ENCODE data around the gene TAMM41.

TAMM41 gene

GRCh38 chr3:11819146-11819689 lies 27.5 kb downstream of the TAMM41 start:
- H3K9me3 Mint-ChIP-seq = no peaks in the 10 kb centered on the region
- H3K4me1 Mint-ChIP-seq = peaks cover 61% of the 10 kb centered on the region
- TF ChIP-seq CTCF (IDR thresholded peaks at IDR 0.05) = no peak
- peak overlapping the region; percentile 91 for H3K27ac Mint-ChIP-seq
- no peak overlapping the region for H3K4me3 Mint-ChIP-seq
- H3K36me3 Mint-ChIP-seq (ENCODE audit: low read depth) = peaks cover 58% of the 10 kb centered on the region
- H3K27me3 Mint-ChIP-seq (ENCODE audit: low read depth, poor library complexity) = no peaks in the 10 kb centered on the region
- DNase-seq = no peak

- Mint-ChIP-seq H3K36me3 (ENCODE audit: low read depth) (peaks cover 59% of the 10 kb centered on the region), H3K27me3 (ENCODE audit: low read depth, poor library complexity) (no peaks in the 10 kb centered on the region), H3K9me3 (no peaks in the 10 kb centered on the region), H3K4me1 (peaks cover 67% of the 10 kb centered on the region), H3K4me3 (no peak overlapping the region), H3K27ac (peak overlapping the region; percentile 91)
- DNase-seq = peak; percentile 13
- TF ChIP-seq CTCF (IDR thresholded peaks at IDR 0.05) = no peak
Observed at GRCh38 chr3:11818033-11818432, 28.7 kb downstream of the TAMM41 start.

- Mint-ChIP-seq H3K4me1 (peaks cover 67% of the 10 kb centered on the region), H3K27me3 (ENCODE audit: low read depth, poor library complexity) (no peaks in the 10 kb centered on the region), H3K27ac (peak overlapping the region; percentile 93), H3K4me3 (peak overlapping the region; percentile 50), H3K36me3 (ENCODE audit: low read depth) (peaks cover 56% of the 10 kb centered on the region), H3K9me3 (no peaks in the 10 kb centered on the region)
- peak; percentile 22 for DNase-seq
- TF ChIP-seq CTCF (IDR thresholded peaks at IDR 0.05) = no peak
Observed at GRCh38 chr3:11815111-11815510, 31.6 kb downstream of the TAMM41 start.

DNA sequence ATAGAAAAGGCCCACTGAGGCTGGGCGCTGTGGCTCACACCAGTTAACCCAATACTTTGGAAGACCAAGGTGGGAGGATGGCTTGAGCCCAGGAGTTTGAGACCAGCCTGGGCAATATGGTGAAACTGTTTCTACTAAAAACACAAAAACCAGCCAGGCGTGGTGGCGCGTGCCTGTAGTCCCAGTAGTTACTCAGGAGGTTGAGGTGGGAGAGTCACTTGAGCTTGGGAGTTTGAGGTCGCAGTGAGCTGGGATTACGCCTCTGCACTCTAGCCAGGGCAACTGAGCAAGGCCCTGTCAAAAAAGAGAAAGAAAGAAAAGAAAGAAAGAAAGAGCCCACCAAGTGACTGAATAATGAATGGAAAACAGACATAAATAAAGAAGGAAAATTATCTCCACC lies 32.0 kb downstream of the TAMM41 start:
- Mint-ChIP-seq H3K27ac (peak overlapping the region; percentile 93), H3K27me3 (ENCODE audit: low read depth, poor library complexity) (no peaks in the 10 kb centered on the region), H3K4me1 (peaks cover 65% of the 10 kb centered on the region), H3K4me3 (peak overlapping the region; percentile 51), H3K9me3 (no peaks in the 10 kb centered on the region), H3K36me3 (ENCODE audit: low read depth) (peaks cover 55% of the 10 kb centered on the region)
- peak; percentile 18 for DNase-seq
- no peak for TF ChIP-seq CTCF (IDR thresholded peaks at IDR 0.05)

- no peaks in the 10 kb centered on the region for H3K27me3 Mint-ChIP-seq (ENCODE audit: low read depth, poor library complexity)
- peaks cover 70% of the 10 kb centered on the region for H3K36me3 Mint-ChIP-seq (ENCODE audit: low read depth)
- no peak for TF ChIP-seq CTCF (IDR thresholded peaks at IDR 0.05)
- peak overlapping the region; percentile 64 for H3K27ac Mint-ChIP-seq
- no peak for DNase-seq
- no peak overlapping the region for H3K4me3 Mint-ChIP-seq
- peaks cover 49% of the 10 kb centered on the region for H3K4me1 Mint-ChIP-seq
- no peaks in the 10 kb centered on the region for H3K9me3 Mint-ChIP-seq
Observed at GRCh38 chr3:11810276-11810675, 36.4 kb downstream of the TAMM41 start.

DNA sequence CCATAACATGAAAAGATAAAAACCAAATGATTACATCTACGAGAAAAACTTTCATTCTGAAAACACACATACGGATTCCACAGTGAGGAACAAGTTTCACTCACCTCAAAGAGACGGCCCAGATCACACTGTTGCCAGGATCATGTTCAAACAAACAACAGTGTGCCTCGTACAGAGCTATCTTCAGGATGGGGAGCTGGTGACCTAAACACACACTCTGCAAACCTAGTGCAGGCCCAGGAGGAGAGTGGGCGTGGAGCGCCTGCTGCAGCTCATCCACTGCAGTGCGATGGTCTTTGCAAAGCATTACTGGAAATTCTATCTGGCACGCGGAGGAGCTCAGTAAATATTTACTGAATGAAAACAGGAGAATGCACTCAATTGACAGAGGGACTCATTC lies 38.5 kb downstream of the TAMM41 start:
- peaks cover 73% of the 10 kb centered on the region for H3K36me3 Mint-ChIP-seq (ENCODE audit: low read depth)
- no peak for DNase-seq
- no peak overlapping the region for H3K4me3 Mint-ChIP-seq
- TF ChIP-seq CTCF (IDR thresholded peaks at IDR 0.05) = no peak
- peak overlapping the region; percentile 92 for H3K27ac Mint-ChIP-seq
- H3K4me1 Mint-ChIP-seq = peaks cover 34% of the 10 kb centered on the region
- H3K27me3 Mint-ChIP-seq (ENCODE audit: low read depth, poor library complexity) = no peaks in the 10 kb centered on the region
- H3K9me3 Mint-ChIP-seq = peaks cover 6% of the 10 kb centered on the region

All from nephron progenitor cell (in vitro differentiated cells).